HepG2 (cell line): ENCODE data around the gene PPARA. TPM values are rescaled to one million over a fixed set of nuclear protein-coding genes. Genes with fewer than 3 reads are reported as not detected.
A peak's percentile ranks its signal among the peaks of the same experiment; 100 is the strongest.

Experiments used
- ATAD3A ChIP-seq: sonication (generic); formaldehyde crosslinking; IDR thresholded peaks from 2 replicates; pipeline ENCODE4 v1.4.0; 2020; ENCODE audit warnings: missing genetic modification reagents
- CENPX ChIP-seq: sonication (generic); formaldehyde crosslinking; IDR thresholded peaks from 2 replicates; pipeline ENCODE4 v1.9.0; 2021; ENCODE audit warnings: mild to moderate bottlenecking, missing genetic modification reagents, moderate library complexity
- CHD2 ChIP-seq: IDR thresholded peaks from 2 replicates; pipeline ENCODE4 v1.6.1; 2011; ENCODE audit warnings: low read depth, low read length, improper control_type of control experiment
- GATA4 ChIP-seq: sonication (generic); IDR thresholded peaks from 2 replicates; pipeline ENCODE4 v1.6.1; 2016; ENCODE audit warnings: antibody characterized with exemption, low read depth, borderline replicate concordance
- JARID2 ChIP-seq: sonication (generic); formaldehyde crosslinking; IDR thresholded peaks from 2 replicates; pipeline ENCODE4 v1.8.1; 2023; ENCODE audit warnings: missing genetic modification reagents, inconsistent platforms; ENCODE audit not compliant: insufficient replicate concordance
- NFKB2 ChIP-seq: sonication (generic); formaldehyde crosslinking; IDR thresholded peaks from 2 replicates; pipeline ENCODE4 v1.4.0; 2020; ENCODE audit warnings: missing genetic modification reagents, borderline replicate concordance
- SATB2 ChIP-seq: sonication (generic); formaldehyde crosslinking; IDR thresholded peaks from 2 replicates; pipeline ENCODE4 v1.5.0; 2020; ENCODE audit warnings: missing genetic modification reagents
- SIN3B ChIP-seq: fragments of 150-350 bp; IDR thresholded peaks from 2 replicates; pipeline ENCODE4 v1.6.1; 2014; ENCODE audit warnings: low read length
- SMAD9 ChIP-seq: sonication (generic); formaldehyde crosslinking; IDR thresholded peaks from 2 replicates; pipeline ENCODE4 v1.5.1; 2020; ENCODE audit warnings: mild to moderate bottlenecking, missing genetic modification reagents
- SRF ChIP-seq: IDR thresholded peaks from 2 replicates; pipeline ENCODE4 v1.6.1; 2011; ENCODE audit warnings: mild to moderate bottlenecking, low read depth, low read length, moderate library complexity
- TOPORS ChIP-seq: sonication (generic); formaldehyde crosslinking; IDR thresholded peaks from 2 replicates; pipeline ENCODE4 v1.8.0; 2023; ENCODE audit warnings: mild to moderate bottlenecking, missing genetic modification reagents
- WIZ ChIP-seq: sonication (generic); formaldehyde crosslinking; IDR thresholded peaks from 2 replicates; pipeline ENCODE4 v1.5.1; 2020; ENCODE audit warnings: mild to moderate bottlenecking, missing genetic modification reagents
- ZFP36L2 ChIP-seq: sonication (generic); formaldehyde crosslinking; IDR thresholded peaks from 2 replicates; pipeline ENCODE4 v1.4.0; 2020; ENCODE audit warnings: missing genetic modification reagents
- ZNF564 ChIP-seq: sonication (generic); formaldehyde crosslinking; IDR thresholded peaks from 2 replicates; pipeline ENCODE4 v1.8.1; 2023; ENCODE audit warnings: mild to moderate bottlenecking, missing genetic modification reagents
- ZNF614 ChIP-seq: IDR thresholded peaks from 2 replicates; pipeline ENCODE4 v1.6.1; 2018; ENCODE audit warnings: missing biosample characterization, missing genetic modification reagents, inconsistent platforms, borderline replicate concordance
- ZNF724P ChIP-seq: sonication (generic); formaldehyde crosslinking; IDR thresholded peaks from 2 replicates; pipeline ENCODE4 v1.8.0; 2022; ENCODE audit warnings: missing genetic modification reagents, borderline replicate concordance
- ZNF776 ChIP-seq: sonication (generic); formaldehyde crosslinking; IDR thresholded peaks from 2 replicates; pipeline ENCODE4 v1.4.0; 2020; ENCODE audit warnings: mild to moderate bottlenecking, missing genetic modification reagents
- ZNF780A ChIP-seq: sonication (generic); formaldehyde crosslinking; IDR thresholded peaks from 2 replicates; pipeline ENCODE4 v1.8.0; 2022; ENCODE audit warnings: mild to moderate bottlenecking, missing genetic modification reagents, moderate library complexity
- polyA plus RNA-seq, 8 experiments: library from polyadenylated mRNA; depleted of rRNA in 3 of 8; stranded (reverse) in 7 of 8; unstranded in 1 of 8; fragments of >200 nt; fragmentation: Illumina TruSeq in 4 of 8; extraction: Trizol in 4 of 8; gene quantifications; 2 replicates each; pipeline versions ENCODE4 v1.2.1 to v1.2.3, GENCODE V29; 2011 to 2016; ENCODE audit warnings: low read depth in 4 of 8, missing spikeins in 1 of 8, mixed read lengths in 1 of 8; ENCODE audit not compliant: insufficient read depth in 1 of 8
- total RNA-seq, 5 experiments: library from RNA; depleted of rRNA; stranded (reverse); fragments of >200 nt; fragmentation: Illumina TruSeq; extraction: Trizol; gene quantifications; 2 replicates each; pipeline ENCODE4 v1.2.3, GENCODE V29; 2016; ENCODE audit warnings: low read depth in 1 of 5
- TF ChIP-seq, protein P1 (sequence below): IDR thresholded peaks from 2 replicates; pipeline ENCODE4 v1.6.1; 2016; ENCODE audit warnings: missing compliant biosample characterization, missing genetic modification reagents, borderline replicate concordance
- TF ChIP-seq, protein P2 (sequence below): sonication (generic); formaldehyde crosslinking; IDR thresholded peaks from 2 replicates; pipeline ENCODE4 v1.4.0; 2020; ENCODE audit warnings: mild to moderate bottlenecking, missing genetic modification reagents, borderline replicate concordance
- TF ChIP-seq, protein P3 (sequence below): sonication (generic); formaldehyde crosslinking; IDR thresholded peaks from 2 replicates; pipeline ENCODE4 v1.4.0; 2020; ENCODE audit warnings: mild to moderate bottlenecking, missing genetic modification reagents
- TF ChIP-seq, protein P4 (sequence below): sonication (generic); formaldehyde crosslinking; IDR thresholded peaks from 2 replicates; pipeline ENCODE4 v1.8.1; 2022; ENCODE audit warnings: mild to moderate bottlenecking, missing genetic modification reagents

The PPARA gene
- total and polyA plus RNA-seq, 2 of the 13 experiments (the other 11 are each of a cell fraction or from before 2014, with no cell fraction given), result 18.2 to 24.7 TPM

DNA sequence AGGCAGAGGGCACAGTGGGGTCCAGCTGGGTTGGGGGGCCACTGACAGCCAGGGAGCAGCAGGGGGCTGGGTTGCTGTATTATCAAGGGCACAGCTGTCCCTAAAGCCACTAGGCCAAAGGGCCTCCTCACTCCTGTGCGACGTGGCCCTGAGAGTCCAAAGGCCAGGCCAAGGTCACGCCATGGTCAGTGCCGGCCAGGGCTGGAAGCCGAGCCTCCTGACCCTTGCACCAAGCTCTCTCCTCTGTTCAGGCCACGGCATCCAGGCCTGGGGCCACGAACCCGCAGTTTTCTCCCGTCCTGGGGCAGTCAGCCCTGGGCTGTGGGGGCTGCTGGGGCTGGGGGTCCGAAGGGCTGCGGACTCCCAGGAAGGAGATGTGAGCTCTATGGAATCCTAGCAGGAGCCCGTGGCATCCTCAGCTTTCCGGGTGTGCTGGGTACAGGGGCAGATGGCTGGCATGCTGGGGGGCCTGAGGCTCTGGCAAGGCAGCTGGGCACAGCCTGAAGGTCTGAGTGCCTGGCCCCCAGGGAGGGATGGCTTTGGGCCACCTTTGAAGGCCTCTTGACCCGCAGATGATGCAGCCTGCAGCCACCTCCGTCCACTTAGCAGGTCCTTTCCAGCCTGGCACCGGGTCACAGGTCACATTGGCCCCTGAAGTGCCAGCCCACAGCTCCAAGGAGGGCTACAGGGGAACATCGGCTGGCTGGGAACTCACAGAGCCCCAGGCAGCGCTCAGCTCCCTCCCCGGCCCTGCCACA, 17.3 kb upstream of the PPARA start (continued):
- TF ChIP-seq, protein P1, sequence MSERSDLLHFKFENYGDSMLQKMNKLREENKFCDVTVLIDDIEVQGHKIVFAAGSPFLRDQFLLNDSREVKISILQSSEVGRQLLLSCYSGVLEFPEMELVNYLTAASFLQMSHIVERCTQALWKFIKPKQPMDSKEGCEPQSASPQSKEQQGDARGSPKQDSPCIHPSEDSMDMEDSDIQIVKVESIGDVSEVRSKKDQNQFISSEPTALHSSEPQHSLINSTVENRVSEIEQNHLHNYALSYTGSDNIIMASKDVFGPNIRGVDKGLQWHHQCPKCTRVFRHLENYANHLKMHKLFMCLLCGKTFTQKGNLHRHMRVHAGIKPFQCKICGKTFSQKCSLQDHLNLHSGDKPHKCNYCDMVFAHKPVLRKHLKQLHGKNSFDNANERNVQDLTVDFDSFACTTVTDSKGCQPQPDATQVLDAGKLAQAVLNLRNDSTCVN (CRISPR knock-in tag), result no peak
- no peak for TF ChIP-seq GATA4
- TF ChIP-seq SRF, result no peak
- TF ChIP-seq ZNF776 (CRISPR knock-in tag), result 0 out of 2 replicates have a peak, but pooled peaks have one; percentile 50
- TF ChIP-seq, protein P2, sequence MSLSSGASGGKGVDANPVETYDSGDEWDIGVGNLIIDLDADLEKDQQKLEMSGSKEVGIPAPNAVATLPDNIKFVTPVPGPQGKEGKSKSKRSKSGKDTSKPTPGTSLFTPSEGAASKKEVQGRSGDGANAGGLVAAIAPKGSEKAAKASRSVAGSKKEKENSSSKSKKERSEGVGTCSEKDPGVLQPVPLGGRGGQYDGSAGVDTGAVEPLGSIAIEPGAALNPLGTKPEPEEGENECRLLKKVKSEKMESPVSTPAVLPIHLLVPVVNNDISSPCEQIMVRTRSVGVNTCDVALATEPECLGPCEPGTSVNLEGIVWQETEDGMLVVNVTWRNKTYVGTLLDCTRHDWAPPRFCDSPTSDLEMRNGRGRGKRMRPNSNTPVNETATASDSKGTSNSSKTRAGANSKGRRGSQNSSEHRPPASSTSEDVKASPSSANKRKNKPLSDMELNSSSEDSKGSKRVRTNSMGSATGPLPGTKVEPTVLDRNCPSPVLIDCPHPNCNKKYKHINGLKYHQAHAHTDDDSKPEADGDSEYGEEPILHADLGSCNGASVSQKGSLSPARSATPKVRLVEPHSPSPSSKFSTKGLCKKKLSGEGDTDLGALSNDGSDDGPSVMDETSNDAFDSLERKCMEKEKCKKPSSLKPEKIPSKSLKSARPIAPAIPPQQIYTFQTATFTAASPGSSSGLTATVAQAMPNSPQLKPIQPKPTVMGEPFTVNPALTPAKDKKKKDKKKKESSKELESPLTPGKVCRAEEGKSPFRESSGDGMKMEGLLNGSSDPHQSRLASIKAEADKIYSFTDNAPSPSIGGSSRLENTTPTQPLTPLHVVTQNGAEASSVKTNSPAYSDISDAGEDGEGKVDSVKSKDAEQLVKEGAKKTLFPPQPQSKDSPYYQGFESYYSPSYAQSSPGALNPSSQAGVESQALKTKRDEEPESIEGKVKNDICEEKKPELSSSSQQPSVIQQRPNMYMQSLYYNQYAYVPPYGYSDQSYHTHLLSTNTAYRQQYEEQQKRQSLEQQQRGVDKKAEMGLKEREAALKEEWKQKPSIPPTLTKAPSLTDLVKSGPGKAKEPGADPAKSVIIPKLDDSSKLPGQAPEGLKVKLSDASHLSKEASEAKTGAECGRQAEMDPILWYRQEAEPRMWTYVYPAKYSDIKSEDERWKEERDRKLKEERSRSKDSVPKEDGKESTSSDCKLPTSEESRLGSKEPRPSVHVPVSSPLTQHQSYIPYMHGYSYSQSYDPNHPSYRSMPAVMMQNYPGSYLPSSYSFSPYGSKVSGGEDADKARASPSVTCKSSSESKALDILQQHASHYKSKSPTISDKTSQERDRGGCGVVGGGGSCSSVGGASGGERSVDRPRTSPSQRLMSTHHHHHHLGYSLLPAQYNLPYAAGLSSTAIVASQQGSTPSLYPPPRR (CRISPR knock-in tag), result peak; percentile 72; the same call in 1 of the 2 replicates
- peak; percentile 40; the same call in 1 of the 2 replicates for TF ChIP-seq NFKB2 (CRISPR knock-in tag)
- no peak for TF ChIP-seq CENPX
- no peak for TF ChIP-seq SATB2 (CRISPR knock-in tag)
- TF ChIP-seq, protein P3, sequence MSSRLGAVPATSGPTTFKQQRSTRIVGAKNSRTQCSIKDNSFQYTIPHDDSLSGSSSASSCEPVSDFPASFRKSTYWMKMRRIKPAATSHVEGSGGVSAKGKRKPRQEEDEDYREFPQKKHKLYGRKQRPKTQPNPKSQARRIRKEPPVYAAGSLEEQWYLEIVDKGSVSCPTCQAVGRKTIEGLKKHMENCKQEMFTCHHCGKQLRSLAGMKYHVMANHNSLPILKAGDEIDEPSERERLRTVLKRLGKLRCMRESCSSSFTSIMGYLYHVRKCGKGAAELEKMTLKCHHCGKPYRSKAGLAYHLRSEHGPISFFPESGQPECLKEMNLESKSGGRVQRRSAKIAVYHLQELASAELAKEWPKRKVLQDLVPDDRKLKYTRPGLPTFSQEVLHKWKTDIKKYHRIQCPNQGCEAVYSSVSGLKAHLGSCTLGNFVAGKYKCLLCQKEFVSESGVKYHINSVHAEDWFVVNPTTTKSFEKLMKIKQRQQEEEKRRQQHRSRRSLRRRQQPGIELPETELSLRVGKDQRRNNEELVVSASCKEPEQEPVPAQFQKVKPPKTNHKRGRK (CRISPR knock-in tag), result no peak
- TF ChIP-seq JARID2 (CRISPR knock-in tag), result no peak
- no peak for TF ChIP-seq ZNF564
- TF ChIP-seq SMAD9 (CRISPR knock-in tag), result no peak
- no peak; the same call in 1 of the 2 replicates for TF ChIP-seq ZNF614 (CRISPR knock-in tag)
- TF ChIP-seq, protein P4, sequence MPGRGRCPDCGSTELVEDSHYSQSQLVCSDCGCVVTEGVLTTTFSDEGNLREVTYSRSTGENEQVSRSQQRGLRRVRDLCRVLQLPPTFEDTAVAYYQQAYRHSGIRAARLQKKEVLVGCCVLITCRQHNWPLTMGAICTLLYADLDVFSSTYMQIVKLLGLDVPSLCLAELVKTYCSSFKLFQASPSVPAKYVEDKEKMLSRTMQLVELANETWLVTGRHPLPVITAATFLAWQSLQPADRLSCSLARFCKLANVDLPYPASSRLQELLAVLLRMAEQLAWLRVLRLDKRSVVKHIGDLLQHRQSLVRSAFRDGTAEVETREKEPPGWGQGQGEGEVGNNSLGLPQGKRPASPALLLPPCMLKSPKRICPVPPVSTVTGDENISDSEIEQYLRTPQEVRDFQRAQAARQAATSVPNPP (CRISPR knock-in tag), result no peak
- no peak for TF ChIP-seq CHD2
- TF ChIP-seq SIN3B, result no peak
- no peak for TF ChIP-seq ZFP36L2 (CRISPR knock-in tag)
- TF ChIP-seq ATAD3A, result no peak
- TF ChIP-seq TOPORS (CRISPR knock-in tag), result no peak
- TF ChIP-seq ZNF724P, result no peak
- TF ChIP-seq WIZ (CRISPR knock-in tag), result peak; percentile 66; the same call in 1 of the 2 replicates
- TF ChIP-seq ZNF780A (CRISPR knock-in tag), result no peak
